Activated naive CD8-positive, alpha-beta T cell treated with anti-CD3 and anti-CD28 coated beads, Interleukin-2, amount 10 ng/mL, durations not matched to agents 7 days and 5 days (primary cell): ENCODE results near the gene HIF3A. TPM values are rescaled to one million over a fixed set of nuclear protein-coding genes. Genes with fewer than 3 reads are reported as not detected.
"Not testable (repeated sequence)": the region's sequence is repeated elsewhere in the genome, so short reads cannot be mapped to it uniquely, and the experiment has no call there.

Experiments used
- ATAC-seq: fragments of 150-1000 bp; cut with Tn5 transposase; one replicate; pipeline ENCODE4 v1.10.0; 2021; ENCODE audit warnings: low read depth, moderate library complexity
- POLR2A ChIA-PET: fragments of 350-600 bp; sonication (Branson Sonifier 250); formaldehyde crosslinking; loops from one replicate; lab custom pipeline; 2021; ENCODE audit warnings: antibody characterized with exemption; lab: Charles Lee
- DNase-seq: peaks from one replicate; pipeline ENCODE4 v3.0.0; 2021
- H3K27ac Mint-ChIP-seq: one replicate; pipeline ENCODE4 v1.8.0; 2022; ENCODE audit warnings: mild to moderate bottlenecking, mixed read lengths
- H3K27me3 Mint-ChIP-seq: one replicate; pipeline ENCODE4 v1.8.0; 2022; ENCODE audit warnings: mild to moderate bottlenecking, moderate library complexity, mixed read lengths
- H3K36me3 Mint-ChIP-seq: one replicate; pipeline ENCODE4 v1.8.0; 2021; ENCODE audit warnings: mild to moderate bottlenecking, mixed read lengths
- H3K4me1 Mint-ChIP-seq: one replicate; pipeline ENCODE4 v1.8.0; 2021; ENCODE audit warnings: mixed read lengths
- H3K4me3 Mint-ChIP-seq: one replicate; pipeline ENCODE4 v1.8.0; 2022; ENCODE audit warnings: mild to moderate bottlenecking, moderate library complexity, mixed read lengths
- H3K9me3 Mint-ChIP-seq: one replicate; pipeline ENCODE4 v1.8.0; 2021; ENCODE audit warnings: mixed read lengths
- total RNA-seq, 2 experiments: library from RNA; stranded (reverse); gene quantifications; one replicate each; pipeline ENCODE4 v1.2.3, GENCODE V29; 2021

Gene HIF3A
- total RNA-seq, 2 experiments from 2014 or later = not detected

DNA sequence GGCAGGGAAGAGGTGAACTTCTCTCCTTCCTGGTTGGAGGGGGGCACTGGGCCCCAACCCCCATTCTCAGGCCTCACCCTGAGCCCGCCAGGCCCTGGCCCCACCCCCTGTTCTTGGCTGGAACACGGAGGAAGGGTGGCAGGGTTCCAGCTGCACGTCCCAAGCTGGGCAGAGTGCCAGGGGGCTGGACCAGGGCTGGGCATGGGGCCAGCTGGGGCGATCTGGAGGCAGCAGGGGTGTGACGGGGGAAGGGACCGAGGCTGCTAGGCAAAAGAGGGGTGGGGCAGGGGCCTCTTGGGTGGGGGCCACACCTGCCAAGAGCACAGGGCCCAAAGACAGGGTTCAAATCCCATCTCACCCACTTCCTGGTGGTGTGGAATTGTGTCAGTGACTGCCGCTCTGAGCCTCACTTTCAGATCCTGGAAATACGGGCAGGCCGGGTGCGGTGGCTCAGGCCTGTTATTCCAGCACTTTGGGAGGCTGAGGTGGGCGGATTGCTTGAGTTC, 2.2 kb downstream of the HIF3A start:
- POLR2A ChIA-PET = no interaction called here
- H3K4me3 Mint-ChIP-seq = no peak overlapping the region
- no peaks in the 10 kb centered on the region for H3K4me1 Mint-ChIP-seq
- H3K27me3 Mint-ChIP-seq = peaks cover 34% of the 10 kb centered on the region
- no peaks in the 10 kb centered on the region for H3K36me3 Mint-ChIP-seq
- no peaks in the 10 kb centered on the region for H3K9me3 Mint-ChIP-seq
- H3K27ac Mint-ChIP-seq = no peak overlapping the region
- ATAC-seq = no peak
- no peak for DNase-seq

DNA sequence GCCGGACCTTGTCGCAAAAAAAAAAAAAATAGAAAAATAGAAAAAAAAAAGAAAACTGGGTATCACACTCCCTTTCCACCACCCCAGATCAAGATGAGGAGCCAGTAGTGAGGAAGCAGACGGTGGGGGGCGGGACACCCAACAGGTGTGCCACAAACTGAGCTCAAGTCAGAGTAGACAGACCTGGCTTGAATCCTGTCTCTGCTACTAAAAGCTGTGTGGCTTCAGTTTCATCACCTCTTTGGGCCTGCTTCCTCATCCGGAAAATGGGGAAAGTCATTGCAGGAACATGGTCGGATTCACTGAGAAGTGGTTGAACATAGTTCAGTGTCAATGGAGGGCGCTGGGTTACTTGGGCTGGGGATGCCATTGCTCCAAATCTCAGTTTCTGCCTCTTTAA, 2.9 kb downstream of the HIF3A start:
- peaks cover 29% of the 10 kb centered on the region for H3K27me3 Mint-ChIP-seq
- no peak overlapping the region for H3K4me3 Mint-ChIP-seq
- H3K27ac Mint-ChIP-seq = no peak overlapping the region
- ATAC-seq = no peak
- H3K4me1 Mint-ChIP-seq = no peaks in the 10 kb centered on the region
- POLR2A ChIA-PET = no interaction called here
- H3K36me3 Mint-ChIP-seq = no peaks in the 10 kb centered on the region
- DNase-seq = no peak
- H3K9me3 Mint-ChIP-seq = peaks cover 4% of the 10 kb centered on the region

DNA sequence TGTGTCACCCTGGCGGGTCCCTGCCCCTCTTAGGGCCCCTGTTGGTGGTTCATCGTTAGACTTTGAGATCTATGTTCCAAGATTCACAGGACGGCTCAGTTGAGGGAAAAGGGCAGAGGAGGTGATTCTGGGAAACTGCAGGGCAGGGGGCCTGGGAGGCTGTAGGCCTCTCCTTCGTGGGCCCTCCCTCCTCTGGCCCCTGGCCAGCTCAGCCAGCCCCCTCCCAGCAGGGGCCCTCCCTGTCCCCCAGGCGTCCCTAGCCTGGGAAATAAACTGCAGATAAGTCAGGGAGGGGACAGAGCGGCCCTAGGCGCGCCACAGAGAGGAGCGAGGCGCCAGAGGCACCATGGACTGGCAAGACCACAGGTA, 6.5 kb downstream of the HIF3A start:
- no peak for DNase-seq
- Mint-ChIP-seq H3K4me3 (no peak overlapping the region), H3K27ac (no peak overlapping the region), H3K27me3 (peaks cover 8% of the 10 kb centered on the region), H3K36me3 (no peaks in the 10 kb centered on the region), H3K9me3 (peaks cover 7% of the 10 kb centered on the region), H3K4me1 (no peaks in the 10 kb centered on the region)
- no peak for ATAC-seq
- POLR2A ChIA-PET = no interaction called here

DNA sequence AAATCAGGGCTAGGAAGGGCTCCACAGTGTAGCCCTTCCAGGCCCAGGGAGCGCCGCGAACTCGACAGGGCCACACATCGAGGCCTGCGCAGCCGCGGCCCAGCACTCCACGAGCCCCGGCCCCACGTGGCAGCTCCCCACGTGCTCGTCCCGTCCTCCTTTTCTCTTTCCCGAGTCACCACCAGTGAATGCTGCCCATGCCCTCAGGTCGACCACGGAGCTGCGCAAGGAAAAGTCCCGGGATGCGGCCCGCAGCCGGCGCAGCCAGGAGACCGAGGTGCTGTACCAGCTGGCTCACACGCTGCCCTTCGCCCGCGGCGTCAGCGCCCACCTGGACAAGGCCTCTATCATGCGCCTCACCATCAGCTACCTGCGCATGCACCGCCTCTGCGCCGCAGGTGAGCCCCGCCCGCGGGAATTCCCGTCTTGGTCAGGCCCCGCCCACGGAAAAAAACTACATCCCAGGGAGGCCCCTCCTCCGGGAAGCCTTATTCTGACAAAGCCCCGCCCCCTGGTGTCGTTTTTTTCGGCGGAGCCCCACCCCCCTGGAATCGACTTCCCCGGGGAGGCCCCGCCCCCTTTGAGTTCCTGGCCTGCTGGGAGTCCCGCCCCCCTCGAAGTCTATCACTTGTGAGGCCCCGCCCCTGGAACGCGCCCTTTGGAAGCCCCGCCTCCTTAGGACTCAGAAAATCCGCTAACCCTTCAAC, 7.0 kb downstream of the HIF3A start:
- ATAC-seq (no peak), DNase-seq (no peak)
- Mint-ChIP-seq H3K9me3 (peaks cover 7% of the 10 kb centered on the region), H3K36me3 (no peaks in the 10 kb centered on the region), H3K27me3 (peaks cover 6% of the 10 kb centered on the region), H3K27ac (no peak overlapping the region), H3K4me1 (no peaks in the 10 kb centered on the region), H3K4me3 (no peak overlapping the region)
- POLR2A ChIA-PET = no interaction called here

DNA sequence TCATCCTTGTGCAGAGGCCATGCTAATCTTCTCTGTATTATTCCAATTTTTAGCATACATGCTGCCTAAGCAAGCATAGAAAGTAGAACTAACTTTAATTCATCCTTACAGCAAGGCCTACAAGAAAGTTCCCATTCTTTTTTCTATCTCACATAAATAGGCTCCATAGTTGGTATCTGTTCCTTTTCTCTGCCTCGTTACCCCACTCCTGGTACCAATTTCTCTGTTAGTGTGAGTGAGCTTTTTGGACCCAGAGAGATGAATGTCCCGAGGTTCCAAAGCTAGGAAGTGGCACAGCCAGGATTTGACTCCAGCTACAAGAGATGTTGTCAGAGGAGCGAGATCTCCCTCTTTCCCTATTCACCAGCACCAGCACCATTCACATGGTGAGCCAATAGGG, 9.7 kb downstream of the HIF3A start:
- Mint-ChIP-seq H3K27ac (no peak overlapping the region), H3K36me3 (no peaks in the 10 kb centered on the region), H3K4me1 (no peaks in the 10 kb centered on the region), H3K9me3 (peaks cover 7% of the 10 kb centered on the region), H3K4me3 (no peak overlapping the region), H3K27me3 (no peaks in the 10 kb centered on the region)
- POLR2A ChIA-PET = no interaction called here
- ATAC-seq (no peak), DNase-seq (no peak)

DNA sequence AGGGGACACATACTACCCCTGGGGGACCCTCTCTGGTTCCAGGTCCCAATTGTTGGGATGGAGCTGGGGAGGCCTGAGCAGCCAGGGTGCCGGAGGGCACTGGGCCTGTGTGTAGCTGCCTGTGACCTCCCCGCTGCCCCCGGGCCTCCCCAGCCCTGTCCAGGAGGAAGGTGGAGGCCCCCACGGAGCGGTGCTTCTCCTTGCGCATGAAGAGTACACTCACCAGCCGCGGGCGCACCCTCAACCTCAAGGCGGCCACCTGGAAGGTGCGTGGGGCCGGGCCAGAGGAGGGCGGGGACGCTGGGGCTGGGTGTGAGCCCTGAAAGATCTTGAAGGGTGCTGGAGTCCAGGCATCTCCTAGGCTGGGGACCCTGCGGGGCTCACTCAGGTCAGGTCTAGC, 11.7 kb downstream of the HIF3A start:
- no peak for DNase-seq
- Mint-ChIP-seq H3K9me3 (peaks cover 7% of the 10 kb centered on the region), H3K27me3 (no peaks in the 10 kb centered on the region), H3K27ac (no peak overlapping the region), H3K36me3 (no peaks in the 10 kb centered on the region), H3K4me3 (no peak overlapping the region), H3K4me1 (no peaks in the 10 kb centered on the region)
- no peak for ATAC-seq
- POLR2A ChIA-PET = no interaction called here

DNA sequence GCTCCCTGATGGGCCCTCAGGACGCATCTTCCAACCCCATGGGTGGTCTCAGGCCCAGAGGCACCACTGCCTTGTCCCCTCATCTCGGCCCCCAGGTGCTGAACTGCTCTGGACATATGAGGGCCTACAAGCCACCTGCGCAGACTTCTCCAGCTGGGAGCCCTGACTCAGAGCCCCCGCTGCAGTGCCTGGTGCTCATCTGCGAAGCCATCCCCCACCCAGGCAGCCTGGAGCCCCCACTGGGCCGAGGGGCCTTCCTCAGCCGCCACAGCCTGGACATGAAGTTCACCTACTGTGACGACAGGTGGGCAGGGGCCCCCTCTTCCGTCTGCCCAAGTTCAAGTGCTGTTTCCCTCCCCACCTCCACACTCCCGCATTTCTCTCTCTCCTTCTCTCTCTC, 12.2 kb downstream of the HIF3A start:
- POLR2A ChIA-PET = no interaction called here
- DNase-seq (no peak), ATAC-seq (no peak)
- Mint-ChIP-seq H3K9me3 (peaks cover 7% of the 10 kb centered on the region), H3K4me1 (no peaks in the 10 kb centered on the region), H3K27ac (no peak overlapping the region), H3K27me3 (no peaks in the 10 kb centered on the region), H3K4me3 (no peak overlapping the region), H3K36me3 (no peaks in the 10 kb centered on the region)

DNA sequence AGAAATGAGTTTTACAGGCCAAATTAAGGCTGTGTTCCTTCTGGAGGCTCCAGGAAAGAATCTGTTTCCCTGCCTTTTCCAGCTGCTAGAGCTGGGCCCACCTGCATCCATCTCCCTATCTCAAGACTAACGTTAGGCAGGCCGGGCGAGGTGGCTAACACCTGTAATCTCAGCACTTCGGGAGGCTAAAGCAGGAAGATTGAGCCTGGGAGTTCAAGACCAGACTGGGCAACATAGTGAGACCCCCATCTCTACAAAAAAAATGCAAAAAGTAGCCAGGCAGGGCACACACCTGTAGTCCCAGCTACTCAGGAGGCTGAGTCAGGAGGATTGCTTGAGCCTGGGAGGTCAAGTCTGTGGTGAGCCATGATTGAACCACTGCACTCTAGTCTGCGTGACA, 14.6 kb downstream of the HIF3A start:
- Mint-ChIP-seq H3K4me1 (no peaks in the 10 kb centered on the region), H3K36me3 (no peaks in the 10 kb centered on the region), H3K9me3 (no peaks in the 10 kb centered on the region), H3K27ac (no peak overlapping the region), H3K27me3 (no peaks in the 10 kb centered on the region), H3K4me3 (no peak overlapping the region)
- DNase-seq (no peak), ATAC-seq (no peak)
- POLR2A ChIA-PET = no interaction called here

DNA sequence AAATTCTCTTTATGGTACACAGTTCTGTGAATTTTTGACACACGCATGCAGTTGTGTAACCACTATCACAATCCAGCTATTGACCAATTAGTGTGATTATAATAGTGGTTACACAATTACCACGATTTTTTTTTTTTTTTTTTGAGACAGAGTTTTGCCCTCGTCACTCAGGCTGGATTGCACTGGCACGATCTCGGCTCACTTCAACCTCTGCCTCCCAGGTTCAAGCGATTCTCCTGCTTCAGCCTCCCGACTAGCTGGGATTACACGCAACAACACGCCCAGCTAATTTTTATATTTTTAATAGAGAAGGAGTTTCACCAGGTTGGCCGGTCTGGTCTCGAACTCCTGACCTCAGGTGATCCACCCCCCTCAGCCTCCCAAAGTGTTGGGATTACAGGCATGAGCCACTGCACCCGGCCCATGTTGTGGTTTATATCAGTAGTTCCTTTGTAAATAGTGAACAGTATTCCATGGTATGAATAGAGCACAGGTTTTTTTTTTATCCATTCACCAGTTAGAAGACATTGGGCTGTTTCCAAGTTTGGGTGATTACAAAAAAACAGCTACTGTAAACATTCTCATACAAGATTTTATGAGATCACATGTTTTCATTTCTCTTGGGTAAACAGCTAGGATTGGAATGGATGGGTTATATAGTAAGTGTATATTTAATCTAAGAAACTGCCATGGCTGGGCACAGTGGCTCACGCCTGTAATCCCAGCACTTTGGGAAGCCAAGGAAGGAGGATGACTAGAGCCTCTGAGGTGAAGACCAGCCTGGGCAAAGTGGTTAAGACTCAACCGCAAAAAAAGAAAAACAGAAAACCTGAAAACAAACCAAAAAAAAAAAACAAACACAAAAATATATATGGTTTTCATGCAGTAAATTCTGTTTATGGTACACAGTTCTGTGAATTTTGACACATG, 17.0 kb downstream of the HIF3A start:
- DNase-seq, H3K4me3 Mint-ChIP-seq, H3K36me3 Mint-ChIP-seq, H3K9me3 Mint-ChIP-seq, H3K4me1 Mint-ChIP-seq, H3K27me3 Mint-ChIP-seq, H3K27ac Mint-ChIP-seq, ATAC-seq, POLR2A ChIA-PET: not testable (repeated sequence)

DNA sequence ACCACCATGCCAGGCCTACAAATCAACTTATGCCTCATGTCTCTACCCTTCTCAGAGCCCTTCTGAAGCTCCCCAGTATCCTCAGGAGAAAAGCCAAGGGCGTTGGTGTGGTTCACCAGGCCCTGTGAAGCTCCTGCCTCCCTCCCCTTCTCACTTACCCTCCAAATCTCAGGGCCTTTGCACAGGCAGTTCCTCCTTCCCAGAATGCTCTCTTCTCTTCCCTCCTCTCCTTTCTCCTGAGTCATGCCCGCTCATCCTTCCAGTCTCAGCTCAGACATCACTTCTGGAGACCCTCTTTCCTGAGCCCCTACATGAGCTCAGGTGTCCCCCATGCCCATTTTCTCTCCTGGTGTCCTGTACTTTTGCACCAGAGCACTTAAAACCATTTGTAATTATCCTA, 20.5 kb downstream of the HIF3A start:
- Mint-ChIP-seq H3K4me1 (no peaks in the 10 kb centered on the region), H3K27ac (no peak overlapping the region), H3K4me3 (no peak overlapping the region)

DNA sequence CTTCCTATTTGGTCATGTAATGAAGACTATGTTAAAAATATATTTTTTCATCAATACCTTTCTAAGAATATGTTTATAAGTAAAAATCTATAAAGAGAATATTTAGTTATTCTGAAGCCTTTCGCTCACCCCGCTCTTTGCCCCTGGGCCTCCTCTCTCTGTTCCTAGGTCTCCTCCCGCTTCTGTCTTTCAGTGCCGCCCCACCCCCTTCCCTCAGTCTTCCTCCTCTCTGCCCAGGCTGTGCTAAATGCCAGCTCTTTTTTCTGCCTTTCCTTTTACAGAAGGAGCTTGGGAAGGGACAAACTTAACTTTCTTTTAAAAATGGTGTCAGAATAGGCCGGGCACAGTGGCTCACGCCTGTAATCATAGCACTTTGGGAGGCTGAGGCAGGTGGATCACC, 22.8 kb downstream of the HIF3A start:
- Mint-ChIP-seq H3K4me1 (no peaks in the 10 kb centered on the region), H3K36me3 (no peaks in the 10 kb centered on the region), H3K4me3 (no peak overlapping the region), H3K27ac (no peak overlapping the region), H3K9me3 (no peaks in the 10 kb centered on the region), H3K27me3 (no peaks in the 10 kb centered on the region)
- DNase-seq = no peak
- POLR2A ChIA-PET = no interaction called here
- ATAC-seq = no peak

More for the DNA sequence above, 20.5 kb downstream of the HIF3A start:
- Mint-ChIP-seq H3K27me3 (no peaks in the 10 kb centered on the region), H3K9me3 (no peaks in the 10 kb centered on the region), H3K36me3 (no peaks in the 10 kb centered on the region)
- ATAC-seq = no peak
- POLR2A ChIA-PET = no interaction called here
- DNase-seq = no peak

DNA sequence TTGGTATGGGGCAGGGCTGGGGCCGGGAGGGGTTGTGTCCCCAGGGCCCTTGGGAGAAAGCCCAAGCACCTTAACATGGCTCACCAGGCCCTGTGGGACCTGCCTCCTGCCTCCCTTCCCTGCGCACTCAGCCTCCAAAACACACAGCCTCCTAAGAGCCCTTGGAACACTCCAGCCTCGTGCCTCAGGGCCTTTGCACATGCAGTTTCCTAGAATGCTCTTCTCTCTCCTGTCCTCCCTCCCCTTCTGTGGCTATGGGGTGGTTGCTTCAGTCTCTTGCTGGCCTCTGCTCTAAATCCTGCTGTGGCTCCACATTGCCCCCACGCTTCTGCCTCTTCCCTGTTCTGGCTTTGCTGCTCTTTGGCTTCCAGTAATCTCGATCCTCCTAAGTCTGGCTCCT, 23.7 kb downstream of the HIF3A start:
- POLR2A ChIA-PET = no interaction called here
- DNase-seq = no peak
- peaks cover 3% of the 10 kb centered on the region for H3K9me3 Mint-ChIP-seq
- no peak for ATAC-seq
- H3K4me1 Mint-ChIP-seq = no peaks in the 10 kb centered on the region
- no peak overlapping the region for H3K4me3 Mint-ChIP-seq
- H3K27me3 Mint-ChIP-seq = no peaks in the 10 kb centered on the region
- H3K36me3 Mint-ChIP-seq = no peaks in the 10 kb centered on the region
- no peak overlapping the region for H3K27ac Mint-ChIP-seq

DNA sequence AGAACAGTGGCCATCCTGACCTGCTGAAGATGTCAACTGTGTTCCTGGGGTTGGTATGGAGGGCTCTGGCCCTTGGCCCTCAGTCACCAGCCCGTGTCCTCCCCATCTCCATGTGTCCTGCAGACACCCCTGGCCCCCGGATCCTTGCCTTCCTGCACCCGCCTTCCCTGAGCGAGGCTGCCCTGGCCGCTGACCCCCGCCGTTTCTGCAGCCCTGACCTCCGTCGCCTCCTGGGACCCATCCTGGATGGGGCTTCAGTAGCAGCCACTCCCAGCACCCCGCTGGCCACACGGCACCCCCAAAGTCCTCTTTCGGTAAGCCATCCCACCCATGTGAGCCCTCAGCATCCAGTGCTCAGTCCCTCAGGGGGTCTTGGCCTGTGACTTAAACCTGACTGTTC, 24.8 kb downstream of the HIF3A start:
- no peaks in the 10 kb centered on the region for H3K4me1 Mint-ChIP-seq
- H3K9me3 Mint-ChIP-seq = peaks cover 13% of the 10 kb centered on the region
- DNase-seq (no peak), ATAC-seq (no peak)
- no peaks in the 10 kb centered on the region for H3K27me3 Mint-ChIP-seq
- no peaks in the 10 kb centered on the region for H3K36me3 Mint-ChIP-seq
- POLR2A ChIA-PET = no interaction called here
- H3K4me3 Mint-ChIP-seq = no peak overlapping the region
- no peak overlapping the region for H3K27ac Mint-ChIP-seq

DNA sequence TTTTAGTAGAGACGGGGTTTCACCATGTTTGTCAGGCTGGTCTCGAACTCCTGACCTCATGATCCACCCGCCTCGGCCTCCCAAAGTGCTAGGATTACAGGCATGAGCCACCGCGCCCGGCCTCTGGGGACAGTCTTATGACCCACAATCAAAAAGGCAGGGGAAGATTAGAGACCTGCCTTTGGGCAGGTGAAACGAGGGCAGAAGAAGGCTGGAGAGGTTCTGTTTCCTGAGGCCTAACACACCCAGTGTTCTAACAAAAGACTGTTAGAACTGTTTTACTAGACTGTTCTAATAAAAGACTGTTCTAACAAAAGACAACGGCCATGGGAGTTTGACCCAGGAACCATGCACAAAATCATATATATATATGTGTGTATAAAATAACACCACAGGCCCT, 26.4 kb downstream of the HIF3A start:
- H3K27me3 Mint-ChIP-seq, H3K4me1 Mint-ChIP-seq, H3K4me3 Mint-ChIP-seq, H3K27ac Mint-ChIP-seq, POLR2A ChIA-PET, ATAC-seq, DNase-seq, H3K36me3 Mint-ChIP-seq: not testable (repeated sequence)
- H3K9me3 Mint-ChIP-seq = peaks cover 16% of the 10 kb centered on the region
